ENCODE measurements around the gene LYRM7. TPM values are rescaled to one million over a fixed set of nuclear protein-coding genes. Genes with fewer than 3 reads are reported as not detected.

Gene LYRM7
- total and polyA plus RNA-seq, 7 donors: 5.7 to 11.8 (median 8.4) TPM

- Histone ChIP-seq H3K4me1 (peaks cover 0 to 4% (median 2%) of the 10 kb centered on the region in 4 donors), H3K4me3 (no peak overlapping the region), H3K27me3 (no peaks in the 10 kb centered on the region), H3K9me3 (no peaks in the 10 kb centered on the region), H3K27ac (no peak overlapping the region), H3K36me3 (no peaks in the 10 kb centered on the region)
- 58 to 69% methylated on average over 1 of the region's 1 CpG for WGBS, 2 donors
- no peak for DNase-seq
- intact Hi-C loops (cut with DNase I): no loop called here
- no peak for TF ChIP-seq POLR2A (IDR thresholded peaks at IDR 0.05)
- TF ChIP-seq POLR2AphosphoS5 (IDR thresholded peaks at IDR 0.05): no peak
These were observed 57.9 kb downstream of the LYRM7 start for GRCh38 chr5:131228646-131229045.

- 69 to 75% methylated on average over 4 of the region's 4 CpGs for WGBS, 2 donors
These were observed 58.9 kb downstream of the LYRM7 start for GRCh38 chr5:131229623-131230022.

GRCh38 chr5:131230406-131230805, 59.7 kb downstream of the LYRM7 start:
- TF ChIP-seq CTCF (IDR thresholded peaks at IDR 0.05) (no peak), POLR2A (IDR thresholded peaks at IDR 0.05) (no peak), EP300 (IDR thresholded peaks at IDR 0.05) (no peak), POLR2AphosphoS5 (IDR thresholded peaks at IDR 0.05) (no peak)
- H3K36me3 ChIP-seq: no peaks in the 10 kb centered on the region
- H3K27me3 ChIP-seq: no peaks in the 10 kb centered on the region
- DNase-seq: no peak
- WGBS, 2 donors: 89 to 91% methylated on average over 5 of the region's 5 CpGs
- intact Hi-C loops (cut with DNase I): no loop called here
- no peak overlapping the region for H3K4me3 ChIP-seq
- H3K4me1 ChIP-seq: no peaks in the 10 kb centered on the region
- H3K9me3 ChIP-seq: no peaks in the 10 kb centered on the region
- H3K27ac ChIP-seq: no peak overlapping the region

More at GRCh38 chr5:131229623-131230022, 58.9 kb downstream of the LYRM7 start:
- intact Hi-C loops (cut with DNase I): no loop called here
- no peaks in the 10 kb centered on the region for H3K4me1 ChIP-seq
- no peak overlapping the region for H3K27ac ChIP-seq
- no peak overlapping the region for H3K4me3 ChIP-seq
- H3K36me3 ChIP-seq: no peaks in the 10 kb centered on the region
- no peak for DNase-seq
- no peaks in the 10 kb centered on the region for H3K27me3 ChIP-seq
- TF ChIP-seq POLR2A (IDR thresholded peaks at IDR 0.05) (no peak), POLR2AphosphoS5 (IDR thresholded peaks at IDR 0.05) (no peak), CTCF (IDR thresholded peaks at IDR 0.05) (no peak), EP300 (IDR thresholded peaks at IDR 0.05) (no peak)
- H3K9me3 ChIP-seq: no peaks in the 10 kb centered on the region

- Histone ChIP-seq H3K4me1 (no peaks in the 10 kb centered on the region), H3K27me3 (no peaks in the 10 kb centered on the region), H3K9me3 (no peaks in the 10 kb centered on the region), H3K27ac (no peak overlapping the region), H3K36me3 (no peaks in the 10 kb centered on the region), H3K4me3 (no peak overlapping the region)
- intact Hi-C loops (cut with DNase I): no loop called here
- no peak for TF ChIP-seq CTCF (IDR thresholded peaks at IDR 0.05)
- TF ChIP-seq EP300 (IDR thresholded peaks at IDR 0.05): no peak
- no peak for TF ChIP-seq POLR2AphosphoS5 (IDR thresholded peaks at IDR 0.05)
- TF ChIP-seq POLR2A (IDR thresholded peaks at IDR 0.05): no peak
- DNase-seq: no peak
- WGBS, 2 donors: 52 to 78% methylated on average over 1 of the region's 1 CpG
These were observed 68.9 kb downstream of the LYRM7 start for GRCh38 chr5:131239686-131240085.

GRCh38 chr5:131242728-131243255, 72.0 kb downstream of the LYRM7 start:
- TF ChIP-seq POLR2AphosphoS5 (IDR thresholded peaks at IDR 0.05) (no peak), POLR2A (IDR thresholded peaks at IDR 0.05) (no peak), CTCF (IDR thresholded peaks at IDR 0.05) (no peak)
- Histone ChIP-seq H3K9me3 (peaks cover 0 to 4% (median 2%) of the 10 kb centered on the region in 4 donors), H3K27me3 (no peaks in the 10 kb centered on the region), H3K4me1 (no peaks in the 10 kb centered on the region), H3K27ac (no peak overlapping the region), H3K4me3 (no peak overlapping the region), H3K36me3 (no peaks in the 10 kb centered on the region)
- intact Hi-C loops (cut with DNase I): no loop called here
- no peak for DNase-seq
